ENCODE results near the gene AXIN2. TPM values are rescaled to one million over a fixed set of nuclear protein-coding genes. Genes with fewer than 3 reads are reported as not detected.
A peak's percentile ranks its signal among the peaks of the same experiment; 100 is the strongest.
"Not testable (repeated sequence)": the region's sequence is repeated elsewhere in the genome, so short reads cannot be mapped to it uniquely, and the experiment has no call there.

The AXIN2 gene
- polyA plus RNA-seq, 3 donors = 20.3 to 26.9 (median 22.3) TPM

- no peak for DNase-seq
Observed at GRCh38 chr17:65523853-65524664, 37.4 kb downstream of the AXIN2 start.

GRCh38 chr17:65523411-65523810 is 38.0 kb downstream of the AXIN2 start:
- DNase-seq = no peak

- DNase-seq = no peak
Observed at GRCh38 chr17:65522751-65523404, 38.6 kb downstream of the AXIN2 start.

GRCh38 chr17:65519462-65519861 is 42.0 kb downstream of the AXIN2 start:
- no peak for DNase-seq

- no peak for DNase-seq
Observed at GRCh38 chr17:65518256-65518655, 43.2 kb downstream of the AXIN2 start.

- peak; percentile 82 for DNase-seq
Observed at GRCh38 chr17:65515959-65516948, 45.2 kb downstream of the AXIN2 start.

GRCh38 chr17:65515512-65515911 is 45.9 kb downstream of the AXIN2 start:
- DNase-seq = no peak

- DNase-seq = no peak
Observed at GRCh38 chr17:65514541-65514940, 46.9 kb downstream of the AXIN2 start.

GRCh38 chr17:65514082-65514481 is 47.4 kb downstream of the AXIN2 start:
- no peak for DNase-seq

- no peak for DNase-seq
Observed at GRCh38 chr17:65511316-65511715, 50.1 kb downstream of the AXIN2 start.

- no peak for DNase-seq
Observed at GRCh38 chr17:65509032-65509431, 52.4 kb downstream of the AXIN2 start.

GRCh38 chr17:65504673-65505072 is 56.8 kb downstream of the AXIN2 start:
- not testable (repeated sequence) for DNase-seq

- DNase-seq = no peak
Observed at GRCh38 chr17:65504141-65504540, 57.3 kb downstream of the AXIN2 start.

GRCh38 chr17:65503557-65503956 is 57.9 kb downstream of the AXIN2 start:
- no peak for DNase-seq

GRCh38 chr17:65498816-65499215 is 62.6 kb downstream of the AXIN2 start:
- DNase-seq = no peak

GRCh38 chr17:65496801-65497200 is 64.6 kb downstream of the AXIN2 start:
- DNase-seq = no peak

GRCh38 chr17:65495122-65496055 is 66.1 kb downstream of the AXIN2 start:
- peak; percentile 64 for DNase-seq

GRCh38 chr17:65489413-65490155 is 71.9 kb downstream of the AXIN2 start:
- peak; percentile 53 for DNase-seq

GRCh38 chr17:65488665-65489064 is 72.8 kb downstream of the AXIN2 start:
- no peak for DNase-seq

- no peak for DNase-seq
Observed at GRCh38 chr17:65487990-65488389, 73.5 kb downstream of the AXIN2 start.

Data from renal pelvis (tissue), 4 donors.